AG04450 (cell line): ENCODE data around the gene ZNF296. TPM values are rescaled to one million over a fixed set of nuclear protein-coding genes. Genes with fewer than 3 reads are reported as not detected.
A peak's percentile ranks its signal among the peaks of the same experiment; 100 is the strongest.

Source experiments
- CTCF ChIA-PET: fragments of 300-600, 350-600 bp; formaldehyde crosslinking; extraction: SDS; loops from one replicate; lab custom pipeline; 2022; ENCODE audit warnings: antibody characterized with exemption, inconsistent platforms; lab: Charles Lee
- POLR2A ChIA-PET: fragments of 350-600 bp; formaldehyde crosslinking; extraction: SDS; loops from one replicate; lab custom pipeline; 2021; ENCODE audit warnings: antibody characterized with exemption, inconsistent platforms; lab: Yijun Ruan, JAX
- DNase-seq: peaks from one replicate; pipeline ENCODE4 v3.0.0-alpha.2; 2011; ENCODE audit warnings: low read depth, low spot score
- H3K27ac ChIP-seq: one replicate; pipeline ENCODE4 v1.5.1; 2012; ENCODE audit warnings: low read depth, low read length, control low read depth
- H3K27me3 ChIP-seq: one replicate; pipeline ENCODE4 v1.6.0; 2012; ENCODE audit warnings: low read length; ENCODE audit not compliant: control insufficient read depth, insufficient read depth
- H3K4me3 ChIP-seq: 2 replicates; pipeline ENCODE4 v1.5.1; 2011; ENCODE audit warnings: mild to moderate bottlenecking, low read depth, low read length, control low read depth
- H3K9me3 ChIP-seq: 2 replicates; pipeline ENCODE4 v1.5.1; 2012; ENCODE audit warnings: low read length; ENCODE audit not compliant: control insufficient read depth, insufficient read depth
- CTCF ChIP-seq: IDR thresholded peaks from 2 replicates; pipeline ENCODE4 v1.5.1; 2011; ENCODE audit warnings: low read depth, low read length, control low read depth, inconsistent platforms
- polyA plus RNA-seq: library from polyadenylated mRNA; depleted of rRNA; stranded (reverse); fragments of >200 nt; gene quantifications from 2 replicates; pipeline ENCODE4 v1.2.3, GENCODE V29; 2011

ZNF296 gene
- polyA plus RNA-seq, 1 experiment: not detected

GRCh38 chr19:45087531-45087930 is 11.3 kb upstream of the ZNF296 start:
- DNase-seq: no peak
- POLR2A ChIA-PET: no interaction called here
- CTCF ChIA-PET: no interaction called here
- H3K9me3 ChIP-seq: no peaks in the 10 kb centered on the region
- H3K4me3 ChIP-seq: no peak overlapping the region
- no peak for TF ChIP-seq CTCF
- H3K27ac ChIP-seq: no peak overlapping the region
- H3K27me3 ChIP-seq: no peaks in the 10 kb centered on the region

- CTCF ChIA-PET: no interaction called here
- H3K9me3 ChIP-seq: no peaks in the 10 kb centered on the region
- no peaks in the 10 kb centered on the region for H3K27me3 ChIP-seq
- no peak overlapping the region for H3K4me3 ChIP-seq
- no peak for DNase-seq
- POLR2A ChIA-PET: no interaction called here
- TF ChIP-seq CTCF: no peak
- no peak overlapping the region for H3K27ac ChIP-seq
Observed at GRCh38 chr19:45086480-45086879, 10.2 kb upstream of the ZNF296 start.

- no peak overlapping the region for H3K4me3 ChIP-seq
- H3K27me3 ChIP-seq: no peaks in the 10 kb centered on the region
- ChIA-PET CTCF (no interaction called here), POLR2A (interaction anchor here (0.6 kb wide), 1 partner anchor 441 kb away, joined by 4 read pairs; no protein-coding TSS in a partner anchor)
- DNase-seq: no peak
- H3K27ac ChIP-seq: no peak overlapping the region
- no peaks in the 10 kb centered on the region for H3K9me3 ChIP-seq
- TF ChIP-seq CTCF: no peak
Observed at GRCh38 chr19:45082170-45082569, 5.9 kb upstream of the ZNF296 start.

- H3K27ac ChIP-seq: no peak overlapping the region
- DNase-seq: no peak
- ChIA-PET CTCF (interaction anchor here (0.7 to 1.3 kb wide), 3 partner anchors 12 to 234 kb away, joined by 3 to 4 read pairs (median 3); partner anchors contain the start of gene NECTIN2), POLR2A (interaction anchor here (0.5 to 1.0 kb wide), 4 partner anchors 11 to 151 kb away, joined by 3 to 8 read pairs (median 4); partner anchors contain the start of gene PPP1R37)
- H3K9me3 ChIP-seq: no peaks in the 10 kb centered on the region
- H3K27me3 ChIP-seq: no peaks in the 10 kb centered on the region
- TF ChIP-seq CTCF: no peak
- peak overlapping the region; percentile 98 for H3K4me3 ChIP-seq
Observed at GRCh38 chr19:45079911-45080370, 3.7 kb upstream of the ZNF296 start.

- H3K27ac ChIP-seq: peak within 1 kb of the TSS; percentile 52
- TF ChIP-seq CTCF: no peak
- H3K9me3 ChIP-seq: no peaks in the 10 kb centered on the region
- peak within 1 kb of the TSS; percentile 98 for H3K4me3 ChIP-seq
- ChIA-PET CTCF (interaction anchor here (0.7 to 1.3 kb wide), 2 partner anchors 13 to 62 kb away, joined by 3 read pairs; no protein-coding TSS in a partner anchor), POLR2A (interaction anchor here (0.5 to 1.1 kb wide), 7 partner anchors 11 to 150 kb away, joined by 3 to 8 read pairs (median 4); partner anchors contain the start of genes CLASRP and PPP1R37)
- H3K27me3 ChIP-seq: no peaks in the 10 kb centered on the region
- DNase-seq: no peak
Observed at GRCh38 chr19:45079063-45079910, 3.0 kb upstream of the ZNF296 start, which contains the start of gene GEMIN7. TSS of gene GEMIN7 (plus strand) at chr19:45079260. CDS start at chr19:45090115, 10,855 bp downstream.
